ENCODE data around the gene SESN3.

Gene SESN3

GRCh38 chr11:95135155-95135554 lies 95.8 kb downstream of the SESN3 start:
- ATAC-seq (ENCODE audit: insufficient read depth, low read depth) (no peak), DNase-seq (no peak)
- Histone ChIP-seq H3K36me3 (ENCODE audit: insufficient read depth, low read length) (no peaks in the 10 kb centered on the region), H3K4me3 (ENCODE audit: low read depth in 1 of 2, low read length in 2 of 2) (no peak overlapping the region), H3K9me3 (ENCODE audit: insufficient read depth, low read length, severe bottlenecking) (no peaks in the 10 kb centered on the region), H3K4me2 (ENCODE audit: insufficient read depth, low read length) (no peak overlapping the region), H3K4me1 (ENCODE audit: insufficient read depth, low read length) (no peaks in the 10 kb centered on the region), H3K9ac (ENCODE audit: low read depth, low read length) (no peak overlapping the region), H2AFZ (ENCODE audit: low read depth, low read length) (no peak overlapping the region), H3K79me2 (ENCODE audit: insufficient read depth, low read length) (no peaks in the 10 kb centered on the region), H4K20me1 (ENCODE audit: insufficient read depth, low read length) (no peaks in the 10 kb centered on the region), H3K27ac (ENCODE audit: low read length) (no peak overlapping the region), H3K27me3 (ENCODE audit: insufficient read depth, low read length, poor library complexity) (no peaks in the 10 kb centered on the region)
- TF ChIP-seq CTCF (IDR thresholded peaks at IDR 0.05; ENCODE audit: borderline replicate concordance, extremely low read depth, low read length, poor library complexity, severe bottlenecking) (no peak), EZH2 (IDR thresholded peaks at IDR 0.05; ENCODE audit: borderline replicate concordance, low read depth, low read length, severe bottlenecking) (no peak)

GRCh38 chr11:95134491-95134890 lies 96.5 kb downstream of the SESN3 start:
- no peaks in the 10 kb centered on the region for H3K4me1 ChIP-seq (ENCODE audit: insufficient read depth, low read length)
- H3K4me2 ChIP-seq (ENCODE audit: insufficient read depth, low read length) = no peak overlapping the region
- no peaks in the 10 kb centered on the region for H3K27me3 ChIP-seq (ENCODE audit: insufficient read depth, low read length, poor library complexity)
- TF ChIP-seq CTCF (IDR thresholded peaks at IDR 0.05; ENCODE audit: borderline replicate concordance, extremely low read depth, low read length, poor library complexity, severe bottlenecking) = no peak
- TF ChIP-seq EZH2 (IDR thresholded peaks at IDR 0.05; ENCODE audit: borderline replicate concordance, low read depth, low read length, severe bottlenecking) = no peak
- H2AFZ ChIP-seq (ENCODE audit: low read depth, low read length) = no peak overlapping the region
- H3K79me2 ChIP-seq (ENCODE audit: insufficient read depth, low read length) = no peaks in the 10 kb centered on the region
- H3K27ac ChIP-seq (ENCODE audit: low read length) = no peak overlapping the region
- H4K20me1 ChIP-seq (ENCODE audit: insufficient read depth, low read length) = no peaks in the 10 kb centered on the region
- no peaks in the 10 kb centered on the region for H3K9me3 ChIP-seq (ENCODE audit: insufficient read depth, low read length, severe bottlenecking)
- 0 out of 3 replicates have a peak, but pooled peaks have one; percentile 24 for ATAC-seq (ENCODE audit: insufficient read depth, low read depth)
- H3K4me3 ChIP-seq (ENCODE audit: low read depth in 1 of 2, low read length in 2 of 2) = no peak overlapping the region
- H3K36me3 ChIP-seq (ENCODE audit: insufficient read depth, low read length) = no peaks in the 10 kb centered on the region
- H3K9ac ChIP-seq (ENCODE audit: low read depth, low read length) = no peak overlapping the region
- no peak for DNase-seq

- DNase-seq (no peak), ATAC-seq (ENCODE audit: insufficient read depth, low read depth) (no peak)
- Histone ChIP-seq H3K27me3 (ENCODE audit: insufficient read depth, low read length, poor library complexity) (no peaks in the 10 kb centered on the region), H3K9me3 (ENCODE audit: insufficient read depth, low read length, severe bottlenecking) (no peaks in the 10 kb centered on the region), H2AFZ (ENCODE audit: low read depth, low read length) (no peak overlapping the region), H3K4me1 (ENCODE audit: insufficient read depth, low read length) (no peaks in the 10 kb centered on the region), H3K4me3 (ENCODE audit: low read depth in 1 of 2, low read length in 2 of 2) (no peak overlapping the region), H3K4me2 (ENCODE audit: insufficient read depth, low read length) (no peak overlapping the region), H3K27ac (ENCODE audit: low read length) (no peak overlapping the region), H3K9ac (ENCODE audit: low read depth, low read length) (no peak overlapping the region), H4K20me1 (ENCODE audit: insufficient read depth, low read length) (no peaks in the 10 kb centered on the region), H3K36me3 (ENCODE audit: insufficient read depth, low read length) (peaks cover 9% of the 10 kb centered on the region; the same call in 1 of the 2 replicates), H3K79me2 (ENCODE audit: insufficient read depth, low read length) (no peaks in the 10 kb centered on the region)
- TF ChIP-seq CTCF (IDR thresholded peaks at IDR 0.05; ENCODE audit: borderline replicate concordance, extremely low read depth, low read length, poor library complexity, severe bottlenecking) (no peak), EZH2 (IDR thresholded peaks at IDR 0.05; ENCODE audit: borderline replicate concordance, low read depth, low read length, severe bottlenecking) (no peak)
Measured at GRCh38 chr11:95132956-95133355, 98.0 kb downstream of the SESN3 start.

- no peaks in the 10 kb centered on the region for H3K27me3 ChIP-seq (ENCODE audit: insufficient read depth, low read length, poor library complexity)
- H3K9ac ChIP-seq (ENCODE audit: low read depth, low read length) = no peak overlapping the region
- H4K20me1 ChIP-seq (ENCODE audit: insufficient read depth, low read length) = no peaks in the 10 kb centered on the region
- H2AFZ ChIP-seq (ENCODE audit: low read depth, low read length) = no peak overlapping the region
- no peaks in the 10 kb centered on the region for H3K9me3 ChIP-seq (ENCODE audit: insufficient read depth, low read length, severe bottlenecking)
- no peak overlapping the region for H3K27ac ChIP-seq (ENCODE audit: low read length)
- no peak for TF ChIP-seq CTCF (IDR thresholded peaks at IDR 0.05; ENCODE audit: borderline replicate concordance, extremely low read depth, low read length, poor library complexity, severe bottlenecking)
- TF ChIP-seq EZH2 (IDR thresholded peaks at IDR 0.05; ENCODE audit: borderline replicate concordance, low read depth, low read length, severe bottlenecking) = no peak
- no peak for DNase-seq
- no peaks in the 10 kb centered on the region for H3K4me1 ChIP-seq (ENCODE audit: insufficient read depth, low read length)
- ATAC-seq (ENCODE audit: insufficient read depth, low read depth) = no peak
- no peak overlapping the region for H3K4me2 ChIP-seq (ENCODE audit: insufficient read depth, low read length)
- H3K36me3 ChIP-seq (ENCODE audit: insufficient read depth, low read length) = peaks cover 9% of the 10 kb centered on the region; the same call in 1 of the 2 replicates
- no peak overlapping the region for H3K4me3 ChIP-seq (ENCODE audit: low read depth in 1 of 2, low read length in 2 of 2)
- no peaks in the 10 kb centered on the region for H3K79me2 ChIP-seq (ENCODE audit: insufficient read depth, low read length)
Measured at GRCh38 chr11:95128602-95129001, 102.4 kb downstream of the SESN3 start.
